RPMI7951 (cell line): ENCODE data around the gene DDX3X. TPM values are rescaled to one million over a fixed set of nuclear protein-coding genes. Genes with fewer than 3 reads are reported as not detected.
"Not testable (repeated sequence)": the region's sequence is repeated elsewhere in the genome, so short reads cannot be mapped to it uniquely, and the experiment has no call there.

Source experiments
- DNase-seq: peaks from one replicate; pipeline ENCODE4 v3.0.0-alpha.2; 2012; ENCODE audit warnings: low read depth
- total RNA-seq: library from RNA; depleted of rRNA; stranded (reverse); fragments of >200 nt; shearing (Covaris generic); gene quantifications from 2 replicates; pipeline ENCODE4 v1.2.3, GENCODE V29; 2014; rRNA removed

The DDX3X gene
- 168 and 210 TPM in 2 replicates for total RNA-seq

- peak; percentile 89 for DNase-seq
These were observed at the start of gene DDX3X for GRCh38 chrX:41333744-41334362. DDX3X (plus strand) TSS chrX:41334162; CDS start chrX:41334253, 91 bp downstream.

GRCh38 chrX:41285928-41286327 is 48.0 kb upstream of the DDX3X start:
- not testable (repeated sequence) for DNase-seq

- no peak for DNase-seq
These were observed 45.3 kb upstream of the DDX3X start for GRCh38 chrX:41288641-41289040.

- DNase-seq, result no peak
These were observed 44.9 kb upstream of the DDX3X start for GRCh38 chrX:41289095-41289494.

- no peak for DNase-seq
These were observed 42.7 kb upstream of the DDX3X start for GRCh38 chrX:41291309-41291708.

- no peak for DNase-seq
These were observed 40.7 kb upstream of the DDX3X start for GRCh38 chrX:41293269-41293668.

- DNase-seq, result peak; percentile 29
These were observed 33.1 kb upstream of the DDX3X start for GRCh38 chrX:41300758-41301437.

- no peak for DNase-seq
These were observed 32.5 kb upstream of the DDX3X start for GRCh38 chrX:41301438-41301824.

GRCh38 chrX:41302370-41302769 is 31.6 kb upstream of the DDX3X start:
- DNase-seq, result peak; percentile 59

GRCh38 chrX:41303013-41303412 is 30.9 kb upstream of the DDX3X start:
- DNase-seq, result no peak

- no peak for DNase-seq
These were observed 29.8 kb upstream of the DDX3X start for GRCh38 chrX:41304178-41304577.

- DNase-seq, result peak; percentile 40
These were observed 24.9 kb upstream of the DDX3X start for GRCh38 chrX:41308884-41309647.

- DNase-seq, result no peak
These were observed 21.2 kb upstream of the DDX3X start for GRCh38 chrX:41312786-41313185.

- DNase-seq, result no peak
These were observed 20.5 kb upstream of the DDX3X start for GRCh38 chrX:41313419-41313818.

- DNase-seq, result no peak
These were observed 19.8 kb upstream of the DDX3X start for GRCh38 chrX:41314204-41314603.

- DNase-seq, result no peak
These were observed 19.1 kb upstream of the DDX3X start for GRCh38 chrX:41314881-41315280.

- DNase-seq, result not testable (repeated sequence)
These were observed 17.7 kb upstream of the DDX3X start for GRCh38 chrX:41316266-41316665.

- no peak for DNase-seq
These were observed 16.3 kb upstream of the DDX3X start for GRCh38 chrX:41317477-41318208.

GRCh38 chrX:41320393-41320792 is 13.6 kb upstream of the DDX3X start:
- DNase-seq, result no peak

GRCh38 chrX:41322821-41323603 is 10.9 kb upstream of the DDX3X start:
- no peak for DNase-seq

GRCh38 chrX:41326431-41326830 is 7.5 kb upstream of the DDX3X start:
- no peak for DNase-seq
